CD4-positive, alpha-beta T cell treated with Interferon alpha-2 for 1 hour (primary cell): ENCODE measurements around the gene ARID3B.
"Not testable (repeated sequence)": the region's sequence is repeated elsewhere in the genome, so short reads cannot be mapped to it uniquely, and the experiment has no call there.

Experiments
- DNase-seq, 2 donors: peaks; one replicate each; pipeline ENCODE4 v3.0.0-alpha.2; 2020 to 2022

The ARID3B gene

DNA sequence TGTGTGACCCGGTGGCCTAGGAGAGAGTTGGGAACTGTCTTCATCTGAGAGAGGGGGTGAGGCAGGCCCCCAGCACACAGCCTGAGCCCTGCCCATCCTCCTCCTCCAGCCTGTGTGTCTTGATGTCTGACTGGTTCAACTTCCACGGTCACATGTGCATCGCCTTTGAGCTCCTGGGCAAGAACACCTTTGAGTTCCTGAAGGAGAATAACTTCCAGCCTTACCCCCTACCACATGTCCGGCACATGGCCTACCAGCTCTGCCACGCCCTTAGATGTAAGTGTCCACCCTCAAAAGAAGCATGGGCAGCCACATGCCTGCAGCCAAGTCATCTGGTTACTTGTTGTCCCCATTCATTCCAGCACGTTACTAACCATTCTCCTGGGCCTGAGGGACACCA lies 84.7 kb downstream of the ARID3B start:
- no peak for DNase-seq

DNA sequence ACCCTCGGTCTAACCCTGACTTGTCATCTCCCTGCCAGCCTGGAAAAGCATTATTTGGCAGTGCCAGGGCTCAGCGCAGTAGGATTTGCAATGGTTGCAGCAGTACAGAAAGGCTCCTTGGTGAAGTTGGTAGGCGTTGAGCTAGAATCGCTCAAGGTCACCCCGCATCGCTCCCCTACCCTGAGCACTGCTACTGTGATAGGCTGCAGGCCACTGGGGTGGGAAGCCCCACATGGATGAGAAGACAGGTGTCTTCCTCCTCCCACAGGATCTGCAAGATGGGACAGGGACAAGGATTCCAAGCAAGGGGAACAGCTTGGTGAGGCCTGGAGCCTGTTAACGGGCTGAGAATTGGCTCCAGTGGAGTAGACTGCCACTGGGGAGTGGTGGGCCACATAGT lies 85.3 kb downstream of the ARID3B start:
- DNase-seq = no peak

DNA sequence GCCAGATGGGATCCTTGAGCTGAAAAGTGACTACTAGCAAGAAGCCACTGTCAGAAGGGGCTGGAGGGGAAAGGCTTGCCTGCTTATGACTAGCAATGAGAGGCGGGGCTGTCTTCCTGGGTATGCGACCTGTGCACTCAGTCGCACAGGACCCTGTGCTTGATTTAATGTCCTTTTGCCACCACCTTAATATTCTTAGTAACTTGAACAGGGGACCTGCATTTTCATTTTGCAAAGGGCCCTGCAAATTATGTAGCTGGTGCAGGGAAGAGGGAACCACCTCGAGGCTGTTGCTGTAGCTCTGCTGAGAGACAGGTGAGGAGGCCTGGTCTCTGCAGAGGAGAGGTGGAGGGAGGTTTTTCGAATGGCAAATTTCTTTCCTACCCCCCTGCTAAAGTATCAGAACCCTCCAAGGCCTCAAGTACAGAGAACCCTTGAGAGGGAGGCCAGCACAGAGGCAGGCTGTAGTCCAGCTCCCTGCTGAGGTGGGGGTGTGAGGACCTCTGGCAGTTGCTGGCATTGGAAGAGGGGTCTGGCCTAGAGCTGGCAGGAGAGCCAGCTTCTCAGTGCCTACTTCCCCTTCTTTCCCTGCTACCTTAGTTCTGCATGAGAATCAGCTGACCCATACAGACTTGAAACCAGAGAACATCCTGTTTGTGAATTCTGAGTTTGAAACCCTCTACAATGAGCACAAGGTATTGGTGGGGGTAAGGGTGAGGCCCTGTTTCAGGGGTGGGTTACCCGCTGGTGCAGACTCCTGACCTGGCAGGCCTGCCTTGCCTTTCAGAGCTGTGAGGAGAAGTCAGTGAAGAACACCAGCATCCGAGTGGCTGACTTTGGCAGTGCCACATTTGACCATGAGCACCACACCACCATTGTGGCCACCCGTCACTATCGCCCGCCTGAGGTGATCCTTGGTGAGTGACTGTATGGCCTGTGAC lies 86.0 kb downstream of the ARID3B start:
- DNase-seq = no peak

- no peak for DNase-seq
Observed at GRCh38 chr15:74627766-74628165, 86.7 kb downstream of the ARID3B start.

- no peak for DNase-seq
Observed at GRCh38 chr15:74628199-74628598, 87.2 kb downstream of the ARID3B start.

- DNase-seq = no peak
Observed at GRCh38 chr15:74628949-74629348, 87.9 kb downstream of the ARID3B start.

- DNase-seq = not testable (repeated sequence)
Observed at GRCh38 chr15:74629696-74630095, 88.7 kb downstream of the ARID3B start.

DNA sequence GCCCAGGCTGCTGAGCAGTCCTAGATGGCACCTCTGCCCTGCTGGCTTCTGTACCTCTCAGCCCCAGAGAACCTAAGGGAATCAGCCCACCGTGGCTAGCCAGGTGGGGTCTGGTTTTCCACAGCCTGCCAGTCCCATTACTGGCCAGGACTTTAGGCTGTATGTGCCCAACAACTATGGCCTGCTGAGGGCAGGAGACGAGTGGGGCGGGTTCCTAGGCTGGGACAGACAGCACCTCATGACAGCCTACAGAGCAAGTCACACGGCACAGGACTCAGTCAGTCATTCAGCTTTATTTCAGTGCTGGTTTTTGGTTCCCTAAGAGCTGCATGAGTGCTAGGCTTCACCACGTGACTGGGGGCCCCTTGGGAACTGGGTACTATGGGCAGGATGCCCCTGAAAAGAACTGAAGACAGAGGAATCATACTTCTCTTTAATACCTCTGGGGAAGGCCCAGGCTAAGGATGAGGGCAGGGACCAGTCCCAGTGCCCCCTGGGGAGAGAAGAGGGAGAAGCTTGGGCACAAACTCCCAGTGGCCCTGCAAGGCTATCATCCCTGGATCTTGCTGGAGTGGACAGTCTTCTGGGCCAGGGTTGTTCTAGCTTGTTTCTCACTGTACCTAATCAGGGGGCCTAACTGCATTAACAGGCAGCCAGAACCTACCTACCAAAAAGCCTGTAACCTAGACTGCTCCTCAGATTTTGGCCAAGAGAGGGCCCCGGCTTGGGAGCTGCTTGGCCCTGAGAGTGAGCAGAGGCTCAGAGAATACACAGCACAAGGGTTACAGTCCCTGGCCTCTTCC lies 89.5 kb downstream of the ARID3B start:
- DNase-seq = peak in 1 of 2 donors; percentile 37

DNA sequence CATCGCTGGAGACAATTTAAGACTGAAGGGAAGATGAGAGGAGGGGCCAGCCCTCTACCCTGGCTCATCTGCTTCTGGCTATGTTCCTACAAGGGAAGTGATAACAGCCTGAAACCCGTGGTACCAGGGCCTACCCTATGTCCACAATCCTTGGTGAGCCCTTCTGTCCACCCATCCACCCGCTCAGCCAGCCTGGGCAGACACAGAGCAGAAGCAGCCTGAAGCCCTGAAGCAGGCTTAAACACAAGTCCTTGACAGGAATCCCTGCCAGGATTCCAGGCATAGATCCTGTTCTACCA lies 90.0 kb downstream of the ARID3B start:
- DNase-seq = no peak

- DNase-seq = no peak
Observed at GRCh38 chr15:74631408-74631807, 90.4 kb downstream of the ARID3B start.

DNA sequence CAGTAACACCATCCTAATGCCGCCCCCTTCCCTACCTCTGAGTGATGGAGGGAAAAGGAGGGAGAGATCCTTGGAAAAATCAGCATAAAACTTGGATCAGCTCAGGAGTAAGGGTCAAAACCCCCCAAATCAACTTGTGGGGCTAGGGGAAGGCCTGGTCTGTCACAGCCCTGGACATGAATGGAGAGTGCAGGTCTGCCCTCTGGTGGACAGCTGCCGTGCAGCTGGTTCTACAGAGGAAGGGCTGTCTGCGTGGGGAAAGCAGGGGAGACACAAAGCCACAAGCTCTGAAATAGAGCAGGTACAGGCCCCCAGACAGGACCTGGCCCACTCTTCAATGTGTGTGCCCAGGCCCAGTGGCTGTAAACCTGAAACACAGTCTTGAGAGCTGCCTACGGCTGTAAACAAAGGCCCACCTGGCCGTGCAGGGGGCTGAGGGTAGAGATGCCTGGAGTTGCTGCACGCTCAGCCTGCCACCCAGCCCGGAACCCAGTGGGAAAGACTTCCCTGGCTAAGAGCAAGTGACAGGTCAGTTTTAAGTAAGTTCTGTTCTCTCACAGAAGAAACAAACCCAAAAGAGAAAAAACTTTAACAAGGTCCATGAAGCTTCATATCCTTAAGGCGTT lies 91.0 kb downstream of the ARID3B start:
- peak; percentile 54 to 64 for DNase-seq

- DNase-seq = no peak
Observed at GRCh38 chr15:74632601-74633000, 91.6 kb downstream of the ARID3B start.

- DNase-seq = no peak
Observed at GRCh38 chr15:74633781-74634180, 92.8 kb downstream of the ARID3B start.

- peak; percentile 70 to 80 for DNase-seq
Observed at GRCh38 chr15:74635228-74635627, 94.2 kb downstream of the ARID3B start.

- no peak for DNase-seq
Observed at GRCh38 chr15:74636984-74637383, 96.0 kb downstream of the ARID3B start.

- no peak for DNase-seq
Observed at GRCh38 chr15:74641151-74641550, 100.1 kb downstream of the ARID3B start.

- DNase-seq = no peak
Observed at GRCh38 chr15:74642348-74642733, 101.3 kb downstream of the ARID3B start.

GRCh38 chr15:74642734-74643664 lies 102.0 kb downstream of the ARID3B start:
- DNase-seq = no peak

DNA sequence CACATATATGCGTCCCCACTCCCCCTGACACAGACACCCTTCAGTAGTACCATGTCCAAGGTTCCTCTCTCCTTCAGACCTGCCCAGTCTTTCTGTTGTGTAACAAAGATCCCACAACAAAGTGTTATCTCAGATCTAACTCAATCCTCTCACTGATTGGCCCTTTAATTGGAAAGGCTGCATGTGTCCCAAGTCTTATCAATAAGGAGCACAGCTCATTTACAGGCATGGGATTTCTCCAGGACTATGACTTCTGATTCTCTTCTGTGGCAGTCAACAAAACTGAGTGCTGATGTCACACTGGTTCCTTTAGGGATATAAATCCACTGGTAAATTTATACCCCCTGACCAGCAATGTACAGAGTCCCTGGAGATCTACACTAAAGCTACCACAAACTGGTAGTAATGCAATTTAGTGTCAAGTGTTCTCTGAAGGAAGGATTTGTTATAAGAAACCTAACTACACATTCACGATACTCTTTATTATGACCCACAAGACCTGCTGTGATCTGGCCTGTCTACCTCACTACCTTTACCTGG lies 102.7 kb downstream of the ARID3B start:
- no peak for DNase-seq

DNA sequence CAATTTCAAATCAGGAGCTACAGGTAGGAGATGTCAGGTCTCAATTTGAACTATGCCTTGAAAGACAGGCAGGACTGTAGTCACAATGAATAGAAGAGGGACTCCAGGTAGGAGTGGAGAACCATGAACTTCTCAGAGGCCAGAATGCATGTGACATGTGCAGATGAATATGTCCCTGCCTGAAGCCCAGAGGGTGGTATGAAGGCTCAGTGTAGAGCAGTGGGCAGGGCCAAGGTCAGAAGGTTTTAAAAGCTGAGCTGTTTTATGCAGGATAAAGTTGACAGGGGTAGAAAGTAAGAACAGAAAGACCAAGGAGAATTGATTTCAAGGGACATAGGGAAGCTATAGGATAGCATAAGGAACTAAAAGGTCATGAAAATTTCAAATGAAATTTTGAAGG lies 105.5 kb downstream of the ARID3B start:
- no peak for DNase-seq
